ENCODE measurements around the gene COX7B2.

The COX7B2 gene, protein sequence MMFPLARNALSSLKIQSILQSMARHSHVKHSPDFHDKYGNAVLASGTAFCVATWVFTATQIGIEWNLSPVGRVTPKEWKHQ

DNA sequence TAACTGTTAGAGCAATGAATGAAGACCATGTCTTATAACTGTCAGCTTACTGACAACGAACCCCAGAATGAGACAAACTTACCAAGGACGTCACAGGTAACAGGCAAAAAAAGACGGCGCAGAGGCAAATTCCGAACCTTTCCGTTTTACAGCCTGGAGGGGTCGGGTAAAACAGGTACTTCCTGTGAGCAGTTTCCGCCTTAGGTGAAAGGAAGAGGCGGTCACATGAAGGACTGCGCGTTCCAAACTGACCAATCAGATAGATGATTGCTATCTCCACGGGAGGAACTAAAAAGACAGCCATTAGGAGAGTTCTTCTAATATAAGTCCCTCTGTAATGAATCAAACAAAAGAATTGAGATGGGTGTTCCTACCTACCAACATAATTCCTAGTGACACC, at the start of gene COX7B2:
TSS of gene COX7B2 (minus strand) at position 168 of the 400 bp plus-strand sequence. CDS start 174,053 bp downstream, outside the sequence.
- no peak for DNase-seq (ENCODE audit: low read depth)

DNA sequence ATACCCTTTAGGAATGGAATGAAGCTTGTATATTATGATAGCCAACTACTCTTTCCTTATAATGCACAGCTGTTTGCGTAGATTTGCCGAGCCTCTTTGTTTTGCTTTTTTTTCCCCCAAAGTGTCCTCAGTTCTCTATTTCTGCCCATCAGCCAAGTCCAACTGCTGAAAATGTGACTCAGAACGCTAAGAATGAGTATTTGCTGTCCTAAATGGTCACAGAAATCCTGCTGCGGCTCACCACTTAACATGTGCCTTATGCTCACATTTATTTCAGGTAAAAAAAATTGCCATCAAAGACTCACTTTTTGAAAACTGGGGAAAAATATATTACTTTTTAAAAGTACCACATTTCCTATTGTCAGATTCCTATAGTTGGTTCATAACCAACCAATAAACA, 47.4 kb upstream of the COX7B2 start:
- DNase-seq (ENCODE audit: low read depth) = no peak

- DNase-seq (ENCODE audit: low read depth) = no peak
Observed at GRCh38 chr4:46955601-46956000, 46.6 kb upstream of the COX7B2 start.

DNA sequence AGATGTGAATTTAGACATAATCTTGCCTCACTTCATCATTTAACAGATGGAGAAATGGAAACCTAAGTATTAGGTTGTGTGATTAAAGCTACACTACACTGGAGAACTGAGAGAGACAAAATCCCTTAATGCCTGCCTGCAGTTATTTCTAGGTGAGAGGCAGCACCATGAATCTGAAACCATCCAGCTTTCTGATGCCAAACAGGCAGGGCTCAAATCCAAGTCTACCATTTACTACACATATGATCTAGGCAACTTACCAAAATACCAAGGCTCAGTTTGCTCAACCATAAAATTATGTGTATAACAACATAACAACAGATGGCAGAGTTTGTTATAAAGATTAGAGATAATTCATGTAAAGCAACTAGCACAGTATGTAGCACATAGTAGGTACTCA, 45.6 kb upstream of the COX7B2 start:
- no peak for DNase-seq (ENCODE audit: low read depth)

- DNase-seq (ENCODE audit: low read depth) = no peak
Observed at GRCh38 chr4:46953564-46953963, 44.5 kb upstream of the COX7B2 start.

GRCh38 chr4:46952451-46952850, 43.4 kb upstream of the COX7B2 start:
- DNase-seq (ENCODE audit: low read depth) = no peak

DNA sequence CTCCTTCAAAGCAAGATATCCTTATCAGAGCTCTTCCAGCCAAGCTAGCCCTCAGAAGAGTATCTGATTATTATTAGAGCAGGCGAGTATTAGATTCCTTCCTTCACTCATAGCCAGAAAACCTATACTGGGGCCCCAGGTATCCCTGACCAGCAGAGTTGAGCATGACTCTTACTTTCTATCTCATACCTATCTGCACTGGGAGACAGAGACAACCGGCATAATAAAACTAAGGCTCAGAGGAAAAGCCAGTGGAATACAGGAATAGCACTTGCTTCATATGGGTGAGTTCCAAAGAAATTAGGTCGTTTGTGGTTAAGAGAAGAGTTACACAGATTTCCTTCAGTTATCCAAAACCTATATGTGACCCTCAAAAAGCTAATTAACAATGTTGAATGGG, 41.8 kb upstream of the COX7B2 start:
- no peak for DNase-seq (ENCODE audit: low read depth)

DNA sequence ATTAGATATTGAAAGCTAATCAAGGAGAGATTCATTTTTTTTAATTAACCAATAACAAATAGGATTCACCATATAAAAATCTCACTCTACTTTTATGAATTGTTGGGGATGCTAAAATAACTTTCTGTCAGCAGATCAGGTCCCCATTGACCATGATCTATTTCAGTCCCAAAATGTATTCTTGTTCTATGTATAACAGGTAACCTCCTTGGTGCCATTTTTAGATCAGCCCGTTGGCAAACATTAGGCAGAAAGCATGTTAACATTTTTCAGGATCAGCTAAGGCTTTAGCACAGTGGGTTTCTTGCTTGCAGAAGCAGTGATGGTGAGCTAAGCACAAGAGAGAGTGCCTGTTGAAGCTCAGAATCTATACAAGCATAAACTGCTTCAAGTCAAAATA, 40.8 kb upstream of the COX7B2 start:
- DNase-seq (ENCODE audit: low read depth) = no peak

DNA sequence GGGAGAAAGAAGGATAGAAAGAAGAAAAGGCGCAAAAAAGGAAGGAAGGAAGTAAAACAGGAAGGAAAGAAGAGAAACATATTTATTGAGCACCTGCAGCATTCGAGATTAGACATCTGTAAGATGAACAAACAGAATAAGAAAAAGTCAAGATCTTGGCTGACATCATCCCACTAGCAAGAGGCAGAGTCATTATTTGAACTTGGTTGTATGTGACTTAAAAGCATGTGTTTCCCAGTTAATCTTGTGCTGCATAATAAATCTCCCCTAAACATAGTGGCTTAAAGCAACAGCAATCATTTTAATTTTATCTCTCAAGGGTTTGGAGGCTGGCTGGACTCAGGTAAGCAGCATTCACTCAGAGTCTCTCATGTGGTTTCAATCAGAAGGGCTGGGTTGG, 38.5 kb upstream of the COX7B2 start:
- DNase-seq (ENCODE audit: low read depth) = no peak

GRCh38 chr4:46946919-46947536, 38.0 kb upstream of the COX7B2 start:
- no peak for DNase-seq (ENCODE audit: low read depth)

DNA sequence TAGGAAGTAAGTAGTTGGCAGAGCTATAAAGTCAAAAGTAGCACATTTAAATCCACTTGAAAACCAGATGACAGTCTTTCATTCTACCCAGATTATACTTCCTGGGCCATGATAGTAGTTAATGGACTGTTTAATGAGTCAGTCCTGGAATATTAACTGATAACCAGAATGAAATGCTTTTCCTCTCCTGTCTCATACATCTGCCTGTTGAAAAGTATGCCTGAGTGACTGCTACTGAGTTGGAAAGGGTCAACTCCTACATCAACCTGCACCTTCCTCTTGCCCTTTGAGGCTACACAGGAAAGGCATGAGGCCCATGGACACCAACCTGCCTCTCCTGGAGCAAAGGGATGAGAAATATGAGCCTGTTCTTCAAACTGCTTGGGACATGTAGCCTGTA, 36.0 kb upstream of the COX7B2 start:
- no peak for DNase-seq (ENCODE audit: low read depth)

DNA sequence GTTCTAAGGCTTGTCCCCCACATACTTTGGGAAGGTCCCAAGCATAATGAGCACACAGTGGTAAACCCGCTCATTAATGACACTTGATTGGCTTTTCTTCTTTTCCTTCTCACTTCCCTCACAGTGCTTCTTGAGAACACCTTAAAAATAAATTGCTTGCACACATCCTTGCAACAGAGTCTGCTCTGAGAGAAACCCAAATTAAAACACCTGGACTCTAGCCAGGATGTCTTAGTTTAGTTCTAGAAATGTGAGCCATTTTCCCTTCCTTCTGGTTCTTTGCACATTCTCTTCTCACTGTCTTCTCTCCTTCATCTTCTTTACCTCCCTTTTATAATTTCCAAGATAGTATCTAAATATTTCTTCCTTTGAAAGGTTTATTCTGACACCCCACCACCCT, 35.3 kb upstream of the COX7B2 start:
- DNase-seq (ENCODE audit: low read depth) = no peak

GRCh38 chr4:46937493-46937892, 28.4 kb upstream of the COX7B2 start:
- DNase-seq (ENCODE audit: low read depth) = no peak

DNA sequence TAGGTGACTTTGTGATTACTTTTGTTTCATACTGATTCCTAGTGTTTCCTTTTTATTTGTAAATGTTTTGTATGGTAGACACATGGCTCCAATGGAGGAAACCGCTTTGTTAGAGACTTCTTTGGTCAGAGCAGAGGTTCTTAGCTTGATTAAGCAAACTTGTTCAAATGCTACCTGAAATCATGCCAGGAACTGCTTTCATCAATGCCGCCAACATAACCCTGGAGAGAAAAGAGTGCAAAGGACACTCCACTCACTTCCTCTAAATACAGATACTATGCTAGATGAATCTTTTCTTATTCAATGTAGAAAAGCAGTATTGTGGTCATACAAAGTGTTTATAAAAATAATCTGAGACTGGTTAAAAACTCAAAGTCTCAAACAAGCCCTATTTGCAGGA, 25.7 kb upstream of the COX7B2 start:
- DNase-seq (ENCODE audit: low read depth) = no peak

- DNase-seq (ENCODE audit: low read depth) = no peak
Observed at GRCh38 chr4:46933686-46934085, 24.6 kb upstream of the COX7B2 start.

- DNase-seq (ENCODE audit: low read depth) = no peak
Observed at GRCh38 chr4:46931981-46932380, 22.9 kb upstream of the COX7B2 start.

DNA sequence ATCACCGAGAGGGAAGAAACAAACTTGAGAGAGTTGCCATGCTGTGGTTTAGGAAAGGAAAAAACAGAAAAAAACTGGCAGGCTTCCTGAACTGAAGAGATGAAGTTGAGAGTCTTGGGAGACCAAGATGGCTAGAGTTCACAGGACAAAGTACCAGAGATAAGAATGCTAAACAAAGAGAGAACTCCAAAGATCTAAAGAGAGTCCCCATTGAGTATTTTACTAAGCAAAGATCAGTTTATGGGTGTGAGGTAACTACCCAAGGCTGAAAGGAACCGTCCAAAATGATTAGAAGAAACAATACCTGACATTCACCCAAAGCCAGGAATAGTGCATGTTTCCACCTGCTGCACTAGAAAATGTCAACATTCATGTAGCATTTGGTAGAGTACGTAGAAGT, 21.8 kb upstream of the COX7B2 start:
- no peak for DNase-seq (ENCODE audit: low read depth)

DNA sequence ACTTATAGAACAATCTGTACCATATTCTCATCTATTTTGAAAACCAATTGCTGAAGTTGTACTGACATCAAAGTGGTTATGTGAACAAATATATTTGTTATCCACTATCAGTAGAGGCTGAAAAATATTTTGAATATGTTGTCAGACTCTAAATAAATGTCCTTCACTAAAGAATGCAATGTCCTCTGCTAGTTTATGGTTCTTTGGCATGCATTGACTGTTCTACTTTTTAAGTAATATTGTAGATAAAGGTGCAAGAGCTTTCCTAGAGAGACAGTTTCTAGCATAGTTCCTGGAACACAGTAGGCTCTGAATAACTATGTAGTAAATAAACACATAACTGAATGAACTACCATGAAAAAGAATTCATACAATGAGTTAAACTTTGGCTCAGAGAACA, 18.2 kb upstream of the COX7B2 start:
- no peak for DNase-seq (ENCODE audit: low read depth)

DNA sequence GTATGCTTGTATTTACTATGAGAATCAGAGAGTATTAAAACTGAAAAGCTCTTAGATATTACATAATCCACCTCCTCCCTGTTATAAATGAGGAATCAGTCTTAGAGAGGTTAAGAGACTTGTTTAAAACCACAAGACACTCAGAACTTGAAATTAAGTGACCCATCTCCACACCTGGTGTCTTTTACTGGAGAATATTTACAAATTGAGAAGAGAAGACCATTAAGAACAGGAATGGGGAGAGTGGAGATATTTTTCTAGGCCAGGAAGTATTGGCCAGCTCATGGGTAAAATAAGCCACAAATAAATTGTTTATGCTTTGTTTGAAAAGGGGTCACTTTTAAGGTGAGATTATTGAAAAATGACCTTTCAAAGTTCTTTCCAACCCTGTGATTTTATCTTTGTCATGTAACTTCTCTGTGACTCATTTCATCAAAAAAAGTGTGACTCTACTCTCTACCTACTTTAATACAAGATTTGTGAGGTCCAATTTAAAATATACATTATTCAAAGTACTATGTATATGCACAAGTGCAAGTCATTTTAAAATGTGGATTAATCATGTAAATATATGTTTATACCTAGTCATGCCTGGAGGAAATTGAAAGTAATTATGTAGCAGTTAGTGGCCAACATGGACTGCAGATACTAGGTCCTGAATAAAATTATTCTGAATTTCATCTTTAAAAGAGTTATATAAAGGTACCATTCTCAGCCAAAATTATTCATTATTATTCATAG, 15.9 kb upstream of the COX7B2 start:
- DNase-seq (ENCODE audit: low read depth) = no peak

- no peak for DNase-seq (ENCODE audit: low read depth)
Observed at GRCh38 chr4:46922205-46922604, 13.2 kb upstream of the COX7B2 start.

DNA sequence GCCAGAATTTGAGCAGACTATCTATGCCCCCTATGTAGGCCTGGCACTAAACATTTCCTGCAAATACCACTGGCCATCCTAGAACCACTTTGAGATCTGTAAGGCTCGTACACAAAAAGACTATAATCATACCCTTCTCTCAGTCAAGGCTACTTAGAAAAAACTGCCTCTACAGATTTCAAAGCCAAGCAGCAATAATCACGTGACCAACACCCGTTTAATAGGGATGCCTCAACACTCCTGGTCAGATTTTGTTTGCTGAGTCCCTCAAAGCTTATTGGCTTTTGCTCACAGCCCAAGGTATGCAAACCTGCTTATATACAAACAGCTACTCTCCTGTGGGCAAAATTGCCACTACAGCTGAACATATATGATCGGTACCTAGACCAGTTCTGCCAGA, 897 bp downstream of the COX7B2 start:
- DNase-seq (ENCODE audit: low read depth) = no peak

DNA sequence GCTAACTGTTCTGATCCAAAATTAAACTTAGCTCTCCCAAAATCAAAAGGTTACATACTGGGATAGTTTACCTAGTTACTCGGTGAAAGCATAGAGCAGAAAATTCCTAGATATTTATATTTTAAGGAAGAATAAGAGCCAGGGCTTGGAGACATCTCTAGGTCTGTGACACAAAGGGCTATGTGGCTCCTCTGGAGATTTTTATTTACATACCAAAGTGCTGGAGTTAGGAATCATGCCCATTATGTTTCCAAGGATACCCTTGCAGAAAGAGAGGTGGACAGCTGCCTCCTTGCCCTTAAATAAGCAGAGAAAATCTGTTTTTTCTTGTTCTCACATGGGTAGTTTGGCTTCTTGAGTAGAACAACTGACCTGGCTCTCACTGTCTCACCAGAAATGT, 9.0 kb downstream of the COX7B2 start:
- no peak for DNase-seq (ENCODE audit: low read depth)

GRCh38 chr4:46894826-46895225, 14.2 kb downstream of the COX7B2 start:
- DNase-seq (ENCODE audit: low read depth) = no peak

GRCh38 chr4:46890056-46890455, 19.0 kb downstream of the COX7B2 start:
- DNase-seq (ENCODE audit: low read depth) = no peak

All from activated T-cell treated with anti-CD3 and anti-CD28 coated beads for 48 hours (primary cell).